Measurements from ENCODE around the gene SLC12A6.

DNA sequence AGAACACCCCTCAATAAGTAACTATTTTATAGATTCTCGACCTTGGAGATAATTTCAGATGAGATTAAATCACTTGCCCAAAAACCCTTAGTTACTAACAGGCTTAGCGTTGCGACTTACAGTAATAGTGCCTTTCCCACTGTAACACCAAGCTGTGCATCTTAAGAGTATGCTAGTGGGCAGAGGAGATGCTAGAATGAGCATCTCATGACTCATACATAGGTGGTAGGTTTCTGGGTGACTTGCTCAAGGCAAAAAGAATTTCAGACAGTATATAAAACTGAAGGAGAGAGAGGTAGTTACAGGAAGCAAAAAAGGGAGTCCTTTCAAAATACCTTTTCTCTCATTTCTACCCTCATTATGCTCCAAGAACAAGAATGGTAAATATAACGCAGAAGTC is 131.6 kb downstream of the SLC12A6 start:
- TF ChIP-seq, protein P1, sequence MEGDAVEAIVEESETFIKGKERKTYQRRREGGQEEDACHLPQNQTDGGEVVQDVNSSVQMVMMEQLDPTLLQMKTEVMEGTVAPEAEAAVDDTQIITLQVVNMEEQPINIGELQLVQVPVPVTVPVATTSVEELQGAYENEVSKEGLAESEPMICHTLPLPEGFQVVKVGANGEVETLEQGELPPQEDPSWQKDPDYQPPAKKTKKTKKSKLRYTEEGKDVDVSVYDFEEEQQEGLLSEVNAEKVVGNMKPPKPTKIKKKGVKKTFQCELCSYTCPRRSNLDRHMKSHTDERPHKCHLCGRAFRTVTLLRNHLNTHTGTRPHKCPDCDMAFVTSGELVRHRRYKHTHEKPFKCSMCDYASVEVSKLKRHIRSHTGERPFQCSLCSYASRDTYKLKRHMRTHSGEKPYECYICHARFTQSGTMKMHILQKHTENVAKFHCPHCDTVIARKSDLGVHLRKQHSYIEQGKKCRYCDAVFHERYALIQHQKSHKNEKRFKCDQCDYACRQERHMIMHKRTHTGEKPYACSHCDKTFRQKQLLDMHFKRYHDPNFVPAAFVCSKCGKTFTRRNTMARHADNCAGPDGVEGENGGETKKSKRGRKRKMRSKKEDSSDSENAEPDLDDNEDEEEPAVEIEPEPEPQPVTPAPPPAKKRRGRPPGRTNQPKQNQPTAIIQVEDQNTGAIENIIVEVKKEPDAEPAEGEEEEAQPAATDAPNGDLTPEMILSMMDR (IDR thresholded peaks at IDR 0.05), result no peak
- no peak for TF ChIP-seq POLR2A (IDR thresholded peaks at IDR 0.05)

Measured in heart left ventricle (tissue), 13 donors.